CD14-positive monocyte (primary cell): Measurements from ENCODE around the gene FBN1. TPM values are rescaled to one million over a fixed set of nuclear protein-coding genes. Genes with fewer than 3 reads are reported as not detected.

Experiments
- DNase-seq, 3 donors: peaks; one replicate each; pipeline ENCODE4 v3.0.0-alpha.2; 2011 to 2022
- H2AFZ ChIP-seq: 2 replicates; pipeline ENCODE4 v1.6.0; 2012; ENCODE audit warnings: mild to moderate bottlenecking, low read depth, low read length, inconsistent platforms; ENCODE audit not compliant: insufficient read depth, poor library complexity, severe bottlenecking
- H3K27ac ChIP-seq, 2 donors: 1 replicate in 1 of 2; 2 replicates in 1 of 2; pipeline ENCODE4 v1.5.1; 2012 to 2013; ENCODE audit warnings: low read length in 2 of 2, control low read depth in 1 of 2, inconsistent platforms in 1 of 2, low read depth in 1 of 2, mild to moderate bottlenecking in 1 of 2
- H3K27me3 ChIP-seq, 2 donors: one replicate each; pipeline versions ENCODE4 v1.6.0 to v1.6.1; 2011 to 2013; ENCODE audit warnings: low read length in 2 of 2; ENCODE audit not compliant: control insufficient read depth in 2 of 2, insufficient read depth in 2 of 2
- H3K36me3 ChIP-seq, 2 donors: replicated peaks in 1 of 2; 1 replicate in 1 of 2; 2 replicates in 1 of 2; pipeline versions ENCODE4 v1.5.1 to v1.6.1; 2012 to 2013; ENCODE audit warnings: low read length in 2 of 2, control low read depth in 1 of 2, inconsistent platforms in 1 of 2, mild to moderate bottlenecking in 1 of 2; ENCODE audit not compliant: insufficient read depth in 2 of 2, control insufficient read depth in 1 of 2
- H3K4me1 ChIP-seq, 2 donors: 1 replicate in 1 of 2; 2 replicates in 1 of 2; pipeline versions ENCODE4 v1.5.1 to v1.6.1; 2012 to 2013; ENCODE audit warnings: low read length in 2 of 2, control low read depth in 1 of 2, inconsistent platforms in 1 of 2, mild to moderate bottlenecking in 1 of 2, moderate library complexity in 1 of 2; ENCODE audit not compliant: insufficient read depth in 2 of 2, control insufficient read depth in 1 of 2
- H3K4me2 ChIP-seq: replicated peaks from 2 replicates; pipeline ENCODE3; 2012; ENCODE audit warnings: low read length, moderate library complexity, mild to moderate bottlenecking; ENCODE audit not compliant: poor library complexity, severe bottlenecking; ENCODE audit errors: extremely low read depth
- H3K4me3 ChIP-seq, 3 experiments: fragments of 200-600 bp in 1 of 3; sonication (generic) in 1 of 3; replicated peaks in 1 of 3; 1 replicate in 2 of 3; 2 replicates in 1 of 3; pipeline ENCODE4 v1.5.1; 2011 to 2013; ENCODE audit warnings: low read length in 3 of 3, mild to moderate bottlenecking in 3 of 3, control low read depth in 2 of 3, low read depth in 2 of 3, inconsistent platforms in 1 of 3, moderate library complexity in 1 of 3
- H3K79me2 ChIP-seq: 2 replicates; pipeline ENCODE4 v1.6.0; 2012; ENCODE audit warnings: mild to moderate bottlenecking, control low read depth, inconsistent platforms, low read length, moderate library complexity; ENCODE audit not compliant: insufficient read depth
- H3K9ac ChIP-seq: 2 replicates; pipeline ENCODE4 v1.6.0; 2017; ENCODE audit warnings: low read length, mild to moderate bottlenecking; ENCODE audit not compliant: insufficient read depth, poor library complexity, severe bottlenecking
- H3K9me3 ChIP-seq, 2 donors: replicated peaks in 1 of 2; 1 replicate in 1 of 2; 2 replicates in 1 of 2; pipeline versions ENCODE4 v1.5.1 to v1.6.1; 2012 to 2013; ENCODE audit warnings: low read length in 2 of 2, control low read depth in 1 of 2; ENCODE audit not compliant: control insufficient read depth in 1 of 2, insufficient read depth in 1 of 2
- H4K20me1 ChIP-seq: 2 replicates; pipeline ENCODE4 v1.6.0; 2012; ENCODE audit warnings: mild to moderate bottlenecking, low read length, control low read depth, moderate library complexity; ENCODE audit not compliant: insufficient read depth
- H3K27ac Mint-ChIP-seq, 7 donors: one replicate each; pipeline ENCODE4 v1.8.0; 2020; ENCODE audit warnings: mild to moderate bottlenecking in 7 of 7, mixed read lengths in 7 of 7, moderate library complexity in 6 of 7, inconsistent platforms in 2 of 7
- H3K27me3 Mint-ChIP-seq, 3 donors: one replicate each; pipeline ENCODE4 v1.8.0; 2021 to 2022; ENCODE audit warnings: low read depth in 3 of 3, mild to moderate bottlenecking in 3 of 3, mixed read lengths in 3 of 3, moderate library complexity in 3 of 3, inconsistent platforms in 1 of 3
- H3K36me3 Mint-ChIP-seq, 2 donors: one replicate each; pipeline ENCODE4 v1.8.0; 2020; ENCODE audit warnings: mixed read lengths in 2 of 2, inconsistent platforms in 1 of 2, mild to moderate bottlenecking in 1 of 2
- H3K4me1 Mint-ChIP-seq: one replicate; pipeline ENCODE4 v1.8.0; 2020; ENCODE audit warnings: mild to moderate bottlenecking, mixed read lengths
- H3K4me3 Mint-ChIP-seq, 2 donors: one replicate each; pipeline ENCODE4 v1.8.0; 2020; ENCODE audit warnings: mild to moderate bottlenecking in 2 of 2, mixed read lengths in 2 of 2, moderate library complexity in 1 of 2
- H3K9me3 Mint-ChIP-seq, 7 donors: one replicate each; pipeline ENCODE4 v1.8.0; 2020 to 2022; ENCODE audit warnings: mixed read lengths in 7 of 7, mild to moderate bottlenecking in 6 of 7, moderate library complexity in 6 of 7, inconsistent platforms in 2 of 7
- WGBS: methylation state at CpG from one replicate; pipeline ENCODE4 v1.1.5; 2013; ENCODE audit warnings: missing lambda C conversion rate; ENCODE audit not compliant: insufficient coverage; 5-methylcytosine and 5-hydroxymethylcytosine counted together
- intact Hi-C, 2 donors: fragments of 100-400 bp; cut with micrococcal nuclease; formaldehyde crosslinking; loops; one replicate each; pipeline versions ENCODE4 v1.15.0 to v1.15.1; 2023
- polyA plus RNA-seq, 3 donors: library from polyadenylated mRNA; depleted of rRNA in 1 of 3; unstranded in 2 of 3; stranded (reverse) in 1 of 3; fragments of 300-500 nt in 2 of 3; fragments of >200 nt in 1 of 3; fragmentation: Illumina TruSeq in 2 of 3; gene quantifications; 1 replicate in 2 of 3; 2 replicates in 1 of 3; pipeline ENCODE4 v1.2.3, GENCODE V29; 2012 to 2021
- TF ChIP-seq, protein P1 (sequence below): fragments of 200-600 bp; IDR thresholded peaks from one replicate; pipeline ENCODE4 v1.8.0; 2022; ENCODE audit warnings: antibody characterized with exemption, mild to moderate bottlenecking

FBN1 gene
- polyA plus RNA-seq, 3 donors, result 0.29 TPM; not detected in 2

DNA sequence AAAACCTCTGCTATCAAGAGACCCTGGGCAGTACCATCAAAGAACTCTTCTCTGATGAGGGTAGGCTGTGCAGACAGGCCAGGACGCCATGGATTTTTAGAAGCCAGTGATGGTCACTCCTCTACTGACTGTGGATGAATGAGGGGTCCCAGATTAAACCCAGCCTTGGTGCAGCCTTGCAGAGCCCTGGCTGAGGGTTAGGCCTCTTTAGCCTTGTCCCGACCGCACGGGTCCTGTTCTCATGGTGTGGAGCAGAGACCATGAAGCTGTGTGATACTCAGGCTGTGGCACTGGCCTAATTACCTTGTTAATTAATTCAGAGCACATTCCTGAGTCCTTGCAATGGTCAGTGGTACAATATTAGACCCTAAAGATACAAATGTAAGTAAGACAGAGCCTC, 71.7 kb downstream of the FBN1 start:
- Histone ChIP-seq H3K27ac (no peak overlapping the region), H3K36me3 (no peaks in the 10 kb centered on the region), H3K4me3 (no peak overlapping the region), H3K9me3 (no peaks in the 10 kb centered on the region), H3K27me3 (no peaks in the 10 kb centered on the region), H3K9ac (no peak overlapping the region), H3K4me1 (no peaks in the 10 kb centered on the region), H3K4me2 (no peak overlapping the region), H3K79me2 (no peaks in the 10 kb centered on the region), H2AFZ (no peak overlapping the region), H4K20me1 (no peaks in the 10 kb centered on the region)
- H3K9me3 Mint-ChIP-seq, result peaks cover 0 to 5% (median 2%) of the 10 kb centered on the region in 7 donors
- no peak overlapping the region for H3K4me3 Mint-ChIP-seq
- intact Hi-C loops, result no loop called here
- WGBS, result 97% methylated on average over 4 of the region's 4 CpGs
- no peak overlapping the region for H3K27ac Mint-ChIP-seq
- H3K36me3 Mint-ChIP-seq, result no peaks in the 10 kb centered on the region
- H3K27me3 Mint-ChIP-seq, result peaks cover 0 to 2% (median 0%) of the 10 kb centered on the region in 3 donors
- H3K4me1 Mint-ChIP-seq, result no peaks in the 10 kb centered on the region
- TF ChIP-seq, protein P1, sequence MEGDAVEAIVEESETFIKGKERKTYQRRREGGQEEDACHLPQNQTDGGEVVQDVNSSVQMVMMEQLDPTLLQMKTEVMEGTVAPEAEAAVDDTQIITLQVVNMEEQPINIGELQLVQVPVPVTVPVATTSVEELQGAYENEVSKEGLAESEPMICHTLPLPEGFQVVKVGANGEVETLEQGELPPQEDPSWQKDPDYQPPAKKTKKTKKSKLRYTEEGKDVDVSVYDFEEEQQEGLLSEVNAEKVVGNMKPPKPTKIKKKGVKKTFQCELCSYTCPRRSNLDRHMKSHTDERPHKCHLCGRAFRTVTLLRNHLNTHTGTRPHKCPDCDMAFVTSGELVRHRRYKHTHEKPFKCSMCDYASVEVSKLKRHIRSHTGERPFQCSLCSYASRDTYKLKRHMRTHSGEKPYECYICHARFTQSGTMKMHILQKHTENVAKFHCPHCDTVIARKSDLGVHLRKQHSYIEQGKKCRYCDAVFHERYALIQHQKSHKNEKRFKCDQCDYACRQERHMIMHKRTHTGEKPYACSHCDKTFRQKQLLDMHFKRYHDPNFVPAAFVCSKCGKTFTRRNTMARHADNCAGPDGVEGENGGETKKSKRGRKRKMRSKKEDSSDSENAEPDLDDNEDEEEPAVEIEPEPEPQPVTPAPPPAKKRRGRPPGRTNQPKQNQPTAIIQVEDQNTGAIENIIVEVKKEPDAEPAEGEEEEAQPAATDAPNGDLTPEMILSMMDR, result no peak
- no peak for DNase-seq

DNA sequence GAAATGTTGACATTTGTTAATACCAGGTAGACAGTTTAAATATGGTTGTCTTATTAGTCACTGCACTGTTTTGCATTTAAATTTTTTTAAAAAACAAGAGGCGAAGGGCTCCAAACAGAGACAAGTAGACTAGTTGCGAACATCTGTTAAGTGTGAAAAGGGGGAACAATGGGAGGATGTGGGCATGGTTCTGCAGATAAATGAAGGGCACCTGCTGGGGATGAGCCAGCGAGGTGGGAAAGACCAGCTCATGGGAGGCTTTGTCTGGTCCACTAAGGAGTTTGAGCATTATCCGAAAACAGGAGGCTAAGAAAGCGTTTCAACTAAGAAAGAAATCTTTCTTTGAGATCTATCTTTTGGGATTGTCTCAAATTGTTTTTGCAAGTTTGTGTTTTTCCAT, 72.7 kb downstream of the FBN1 start:
- intact Hi-C loops, result no loop called here
- no peaks in the 10 kb centered on the region for H4K20me1 ChIP-seq
- H3K79me2 ChIP-seq, result no peaks in the 10 kb centered on the region
- no peaks in the 10 kb centered on the region for H3K4me1 ChIP-seq
- no peak overlapping the region for H2AFZ ChIP-seq
- Mint-ChIP-seq H3K9me3 (peaks cover 0 to 7% (median 2%) of the 10 kb centered on the region in 7 donors), H3K27ac (peak overlapping the region in 1 of 7 donors; percentile 52), H3K27me3 (peaks cover 0 to 2% (median 0%) of the 10 kb centered on the region in 3 donors), H3K4me3 (no peak overlapping the region), H3K36me3 (no peaks in the 10 kb centered on the region), H3K4me1 (no peaks in the 10 kb centered on the region)
- no peaks in the 10 kb centered on the region for H3K27me3 ChIP-seq
- no peak overlapping the region for H3K4me2 ChIP-seq
- no peak overlapping the region for H3K4me3 ChIP-seq
- no peak overlapping the region for H3K9ac ChIP-seq
- H3K9me3 ChIP-seq, result no peaks in the 10 kb centered on the region
- TF ChIP-seq, protein P1, result no peak
- WGBS, result 79% methylated on average over 2 of the region's 5 CpGs
- no peaks in the 10 kb centered on the region for H3K36me3 ChIP-seq
- no peak overlapping the region for H3K27ac ChIP-seq
- no peak for DNase-seq
